ENCODE data around the gene SLC6A6. TPM values are rescaled to one million over a fixed set of nuclear protein-coding genes. Genes with fewer than 3 reads are reported as not detected.

SLC6A6 gene
- total RNA-seq, 1 experiment from 2014 or later = 72.6 TPM

GRCh38 chr3:14481646-14482036 is 79.2 kb downstream of the SLC6A6 start:
- no peak overlapping the region for H2BK5ac ChIP-seq (ENCODE audit: insufficient read length, low read length)
- no peak overlapping the region for H2AK5ac ChIP-seq (ENCODE audit: insufficient read length, low read length)
- H3K14ac ChIP-seq (ENCODE audit: insufficient read depth, low read length) = no peak overlapping the region; the same call in 1 of the 2 replicates
- Mint-ChIP-seq H3K4me1 (peaks cover 14 to 19% of the 10 kb centered on the region in 2 experiments), H3K27ac (peak overlapping the region in 2 of 3 experiments; percentile 16 to 52; a peak in 3 of 7 replicates), H3K36me3 (ENCODE audit: insufficient read depth in 1 of 3, low read depth in 3 of 3) (peaks cover 49 to 89% (median 60%) of the 10 kb centered on the region in 3 experiments), H3K9me3 (no peaks in the 10 kb centered on the region; a peak in 1 of 5 replicates), H3K27me3 (ENCODE audit: low read depth) (no peaks in the 10 kb centered on the region), H3K4me3 (no peak overlapping the region)
- DNase-seq = no peak
- H3K27ac ChIP-seq (ENCODE audit: insufficient read length, low read depth, low read length) = no peak overlapping the region
- no peak overlapping the region for H2BK120ac ChIP-seq (ENCODE audit: low read depth, low read length, poor library complexity, severe bottlenecking)
- no peak overlapping the region for H3T11ph ChIP-seq (ENCODE audit: low read length)
- H3K9ac ChIP-seq (ENCODE audit: extremely low read depth, insufficient read length, low read length) = no peak overlapping the region
- no peak overlapping the region for H3K23ac ChIP-seq (ENCODE audit: insufficient read length, low read depth, low read length)
- no peaks in the 10 kb centered on the region for H3K9me3 ChIP-seq (ENCODE audit: control insufficient read depth, low read depth, low read length)
- no peak overlapping the region for H3K56ac ChIP-seq (ENCODE audit: insufficient read length, low read depth, low read length)
- H4K20me1 ChIP-seq (ENCODE audit: control insufficient read depth, insufficient read depth, insufficient read length) = no peaks in the 10 kb centered on the region
- H3K4me2 ChIP-seq (ENCODE audit: insufficient read depth, insufficient read length, low read length) = no peak overlapping the region
- no peak overlapping the region for H3K4ac ChIP-seq (ENCODE audit: low read depth, low read length)
- no peak overlapping the region for H3K18ac ChIP-seq (ENCODE audit: insufficient read length, low read depth, low read length)
- no peak overlapping the region for H2BK20ac ChIP-seq (ENCODE audit: low read depth, low read length, poor library complexity, severe bottlenecking)
- no peaks in the 10 kb centered on the region for H3K27me3 ChIP-seq (ENCODE audit: insufficient read depth, low read length)
- no peak overlapping the region for H2BK15ac ChIP-seq (ENCODE audit: low read depth, low read length)
- H3K79me1 ChIP-seq (ENCODE audit: insufficient read depth, low read depth, low read length, poor library complexity, severe bottlenecking) = no peaks in the 10 kb centered on the region
- H4K8ac ChIP-seq (replicated peaks; ENCODE audit: insufficient read length, low read depth, low read length) = no peak overlapping the region
- H3K79me2 ChIP-seq (ENCODE audit: insufficient read depth, low read length) = no peaks in the 10 kb centered on the region
- no peak for TF ChIP-seq CTCF (conservative IDR thresholded peaks at IDR 0.05)
- H4K5ac ChIP-seq (ENCODE audit: insufficient read length, low read depth, low read length) = no peak overlapping the region
- no peak overlapping the region for H2BK12ac ChIP-seq (ENCODE audit: insufficient read length, low read depth, low read length)
- WGBS (ENCODE audit: extremely low coverage, insufficient read length, low lambda C conversion rate) = no CpG with 5 or more reads among the region's 13 CpGs
- H2AFZ ChIP-seq (ENCODE audit: low read length) = no peak overlapping the region
- no peaks in the 10 kb centered on the region for H3K23me2 ChIP-seq (ENCODE audit: insufficient read length, low read depth, low read length, poor library complexity, severe bottlenecking)
- H4K91ac ChIP-seq (ENCODE audit: insufficient read length, low read depth, low read length) = no peak overlapping the region
- H3K4me1 ChIP-seq (ENCODE audit: insufficient read depth, low read length) = no peaks in the 10 kb centered on the region

Data from H9 (cell line).